ENCODE results near the gene TMEM200C. TPM values are rescaled to one million over a fixed set of nuclear protein-coding genes. Genes with fewer than 3 reads are reported as not detected.

Gene TMEM200C
- total RNA-seq, 1 donor, result under 0.01 TPM

DNA sequence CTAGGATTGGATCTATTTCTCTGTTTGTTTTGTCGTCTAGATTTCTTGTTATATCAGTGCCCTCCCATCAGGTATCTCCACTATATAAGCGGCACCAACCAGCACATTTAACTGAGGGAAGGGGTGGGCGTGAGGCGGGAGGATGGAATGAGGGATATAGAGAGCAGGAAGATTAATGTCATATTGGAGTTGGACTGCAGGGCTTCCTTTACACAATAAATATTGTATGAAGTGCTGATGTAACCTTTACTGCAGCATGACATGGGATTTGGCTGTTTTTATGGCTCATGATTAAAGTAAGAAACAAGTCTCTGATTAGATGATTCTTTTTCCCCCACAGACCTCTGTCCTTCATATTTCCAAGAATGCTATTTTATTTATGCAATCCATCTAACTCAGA, 54.8 kb downstream of the TMEM200C start:
- Histone ChIP-seq H3K27ac (ENCODE audit: low read depth, low read length) (no peak overlapping the region), H3K4me3 (ENCODE audit: insufficient read depth, low read length) (no peak overlapping the region), H2AFZ (ENCODE audit: low read length) (no peak overlapping the region), H4K20me1 (ENCODE audit: insufficient read depth, low read length) (no peaks in the 10 kb centered on the region), H3K4me2 (ENCODE audit: insufficient read depth, low read length) (no peak overlapping the region), H3K27me3 (ENCODE audit: insufficient read depth, low read length) (no peaks in the 10 kb centered on the region), H3K4me1 (ENCODE audit: insufficient read depth, low read length) (no peaks in the 10 kb centered on the region), H3K9me3 (ENCODE audit: low read depth, low read length) (no peaks in the 10 kb centered on the region), H3K36me3 (ENCODE audit: insufficient read depth, low read length) (no peaks in the 10 kb centered on the region), H3K79me2 (ENCODE audit: insufficient read depth, low read length) (no peaks in the 10 kb centered on the region)
- DNase-seq (ENCODE audit: insufficient read length, low spot score, missing footprints), result no peak
- TF ChIP-seq, protein P1, sequence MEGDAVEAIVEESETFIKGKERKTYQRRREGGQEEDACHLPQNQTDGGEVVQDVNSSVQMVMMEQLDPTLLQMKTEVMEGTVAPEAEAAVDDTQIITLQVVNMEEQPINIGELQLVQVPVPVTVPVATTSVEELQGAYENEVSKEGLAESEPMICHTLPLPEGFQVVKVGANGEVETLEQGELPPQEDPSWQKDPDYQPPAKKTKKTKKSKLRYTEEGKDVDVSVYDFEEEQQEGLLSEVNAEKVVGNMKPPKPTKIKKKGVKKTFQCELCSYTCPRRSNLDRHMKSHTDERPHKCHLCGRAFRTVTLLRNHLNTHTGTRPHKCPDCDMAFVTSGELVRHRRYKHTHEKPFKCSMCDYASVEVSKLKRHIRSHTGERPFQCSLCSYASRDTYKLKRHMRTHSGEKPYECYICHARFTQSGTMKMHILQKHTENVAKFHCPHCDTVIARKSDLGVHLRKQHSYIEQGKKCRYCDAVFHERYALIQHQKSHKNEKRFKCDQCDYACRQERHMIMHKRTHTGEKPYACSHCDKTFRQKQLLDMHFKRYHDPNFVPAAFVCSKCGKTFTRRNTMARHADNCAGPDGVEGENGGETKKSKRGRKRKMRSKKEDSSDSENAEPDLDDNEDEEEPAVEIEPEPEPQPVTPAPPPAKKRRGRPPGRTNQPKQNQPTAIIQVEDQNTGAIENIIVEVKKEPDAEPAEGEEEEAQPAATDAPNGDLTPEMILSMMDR (IDR thresholded peaks at IDR 0.05; ENCODE audit: extremely low read depth, low read depth, low read length), result no peak

DNA sequence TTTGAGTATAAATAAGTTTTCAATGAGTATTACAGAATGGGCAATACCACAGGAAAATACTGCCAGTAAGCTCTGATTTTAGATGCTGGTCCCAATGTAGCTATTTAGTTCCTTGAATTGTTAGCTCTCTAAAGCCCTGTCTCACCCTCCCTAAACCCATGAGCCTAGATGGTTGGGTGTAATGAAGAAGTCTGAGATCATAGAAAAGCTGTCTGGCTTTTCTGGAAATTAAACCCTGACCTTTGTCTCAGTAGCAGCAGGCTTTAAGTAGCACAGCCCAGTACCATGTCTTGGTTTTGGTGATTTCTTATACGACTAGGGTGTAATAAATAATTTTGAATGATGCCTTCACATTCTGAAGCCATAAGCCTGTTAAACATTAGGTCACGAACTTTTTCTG, 55.3 kb downstream of the TMEM200C start:
- H2AFZ ChIP-seq (ENCODE audit: low read length), result no peak overlapping the region
- H3K27me3 ChIP-seq (ENCODE audit: insufficient read depth, low read length), result no peaks in the 10 kb centered on the region
- TF ChIP-seq, protein P1 (IDR thresholded peaks at IDR 0.05; ENCODE audit: extremely low read depth, low read depth, low read length), result no peak
- H3K9me3 ChIP-seq (ENCODE audit: low read depth, low read length), result no peaks in the 10 kb centered on the region
- DNase-seq (ENCODE audit: insufficient read length, low spot score, missing footprints), result no peak
- H3K27ac ChIP-seq (ENCODE audit: low read depth, low read length), result no peak overlapping the region
- no peaks in the 10 kb centered on the region for H3K36me3 ChIP-seq (ENCODE audit: insufficient read depth, low read length)
- no peaks in the 10 kb centered on the region for H3K4me1 ChIP-seq (ENCODE audit: insufficient read depth, low read length)
- no peak overlapping the region for H3K4me2 ChIP-seq (ENCODE audit: insufficient read depth, low read length)
- no peaks in the 10 kb centered on the region for H3K79me2 ChIP-seq (ENCODE audit: insufficient read depth, low read length)
- no peaks in the 10 kb centered on the region for H4K20me1 ChIP-seq (ENCODE audit: insufficient read depth, low read length)
- no peak overlapping the region for H3K4me3 ChIP-seq (ENCODE audit: insufficient read depth, low read length)

DNA sequence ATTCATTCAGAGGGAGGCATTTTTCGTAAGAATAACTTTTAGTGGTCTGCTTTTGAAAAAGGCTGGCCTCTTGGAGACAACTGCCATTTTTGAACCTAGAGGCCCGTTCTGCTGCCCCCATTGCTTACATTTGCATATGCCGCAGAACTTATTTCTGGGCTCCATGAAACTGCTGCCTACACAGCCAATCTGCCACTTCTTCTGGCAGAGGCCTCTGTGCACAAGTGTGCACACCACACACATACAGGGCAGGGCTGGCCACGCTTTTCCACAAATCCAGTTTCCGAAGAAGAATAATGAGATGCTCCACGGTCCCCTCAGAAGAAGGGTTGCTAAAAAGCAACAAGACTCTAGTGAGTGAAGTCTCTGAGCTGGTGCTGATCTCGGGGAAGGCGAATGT, 56.2 kb downstream of the TMEM200C start:
- no peaks in the 10 kb centered on the region for H3K4me1 ChIP-seq (ENCODE audit: insufficient read depth, low read length)
- no peak overlapping the region for H3K27ac ChIP-seq (ENCODE audit: low read depth, low read length)
- H3K36me3 ChIP-seq (ENCODE audit: insufficient read depth, low read length), result no peaks in the 10 kb centered on the region
- TF ChIP-seq, protein P1 (IDR thresholded peaks at IDR 0.05; ENCODE audit: extremely low read depth, low read depth, low read length), result no peak
- no peak overlapping the region for H3K4me2 ChIP-seq (ENCODE audit: insufficient read depth, low read length)
- no peak for DNase-seq (ENCODE audit: insufficient read length, low spot score, missing footprints)
- no peaks in the 10 kb centered on the region for H3K9me3 ChIP-seq (ENCODE audit: low read depth, low read length)
- no peak overlapping the region for H3K4me3 ChIP-seq (ENCODE audit: insufficient read depth, low read length)
- no peaks in the 10 kb centered on the region for H3K79me2 ChIP-seq (ENCODE audit: insufficient read depth, low read length)
- no peaks in the 10 kb centered on the region for H3K27me3 ChIP-seq (ENCODE audit: insufficient read depth, low read length)
- H4K20me1 ChIP-seq (ENCODE audit: insufficient read depth, low read length), result no peaks in the 10 kb centered on the region
- H2AFZ ChIP-seq (ENCODE audit: low read length), result no peak overlapping the region

Small RNAs within 50 kb of the gene (small RNA-seq; reads per million reads assigned to genes)
- not detected for gene MIR3976
